Stimulated activated CD4-positive, alpha-beta T cell treated with anti-CD3 and anti-CD28 coated beads, Interleukin-4, amount 100 ng/mL, for 48 hours (primary cell): ENCODE results near the gene PLAC1.

Experiments
- DNase-seq, 2 donors: peaks; one replicate each; pipeline ENCODE4 v3.0.0-alpha.2; 2020; ENCODE audit warnings: low read depth in 2 of 2

The PLAC1 gene

DNA sequence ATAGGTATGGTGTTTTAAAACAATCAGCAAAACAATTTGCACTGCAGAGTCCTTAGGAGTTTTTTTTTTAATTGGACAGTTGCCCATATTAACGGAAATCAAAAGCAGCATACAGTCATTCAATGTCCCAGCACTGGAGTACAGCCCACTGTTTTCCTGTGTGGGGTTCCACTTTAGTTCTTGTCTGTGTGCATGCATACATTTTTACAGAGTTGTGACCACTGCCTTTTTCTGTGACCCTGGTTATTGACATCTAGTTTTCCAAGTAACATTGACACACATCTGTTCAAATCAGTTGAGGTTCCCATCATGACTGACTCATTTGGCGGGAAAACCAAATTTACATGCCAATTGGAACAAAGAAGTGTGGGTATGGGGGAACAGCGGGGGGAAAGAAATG lies 115.0 kb downstream of the PLAC1 start:
- DNase-seq: no peak

DNA sequence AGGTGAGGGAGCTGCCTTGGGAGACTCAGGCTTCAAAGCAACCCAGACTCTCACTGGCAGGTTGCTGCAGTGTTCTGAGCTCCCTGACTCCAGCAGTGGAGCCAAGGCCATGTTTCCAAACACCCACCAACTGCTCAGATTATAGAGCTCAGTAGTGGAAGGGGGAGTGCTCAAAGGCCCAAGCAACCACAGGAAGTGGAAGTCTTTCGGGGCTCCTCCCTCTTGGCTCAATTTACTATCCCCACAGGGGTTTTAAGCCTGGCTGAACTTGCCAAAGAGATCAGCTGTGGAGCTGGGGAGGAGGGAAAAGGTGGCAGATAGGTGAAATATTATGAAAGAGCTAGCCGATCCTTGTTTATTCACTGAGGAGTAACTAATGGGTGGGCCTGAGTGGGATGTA lies 115.8 kb downstream of the PLAC1 start:
- DNase-seq: no peak

DNA sequence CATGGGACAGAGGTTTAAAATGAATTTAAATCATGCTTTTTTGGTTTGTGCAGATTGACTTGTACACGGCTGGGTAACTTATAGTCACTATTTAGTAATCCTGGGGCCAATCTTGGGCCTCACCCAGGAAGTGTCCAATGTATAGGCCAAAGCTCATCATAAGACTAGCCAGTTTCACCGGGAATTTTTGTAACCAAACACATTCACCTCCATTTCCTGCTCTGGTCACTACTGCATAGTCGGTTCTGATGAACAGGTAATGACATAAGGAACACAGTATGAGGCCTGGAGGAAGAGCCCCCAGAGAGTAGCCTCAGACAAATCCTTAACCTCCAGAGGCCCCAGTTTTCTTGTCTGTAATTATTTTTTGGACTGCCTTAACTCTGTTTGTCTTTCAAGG lies 116.4 kb downstream of the PLAC1 start:
- no peak for DNase-seq

GRCh38 chrX:134538316-134538715 lies 120.0 kb downstream of the PLAC1 start:
- no peak for DNase-seq

GRCh38 chrX:134537179-134537955 lies 120.9 kb downstream of the PLAC1 start:
- no peak for DNase-seq

- DNase-seq: no peak
Measured at GRCh38 chrX:134533952-134534351, 124.3 kb downstream of the PLAC1 start.

DNA sequence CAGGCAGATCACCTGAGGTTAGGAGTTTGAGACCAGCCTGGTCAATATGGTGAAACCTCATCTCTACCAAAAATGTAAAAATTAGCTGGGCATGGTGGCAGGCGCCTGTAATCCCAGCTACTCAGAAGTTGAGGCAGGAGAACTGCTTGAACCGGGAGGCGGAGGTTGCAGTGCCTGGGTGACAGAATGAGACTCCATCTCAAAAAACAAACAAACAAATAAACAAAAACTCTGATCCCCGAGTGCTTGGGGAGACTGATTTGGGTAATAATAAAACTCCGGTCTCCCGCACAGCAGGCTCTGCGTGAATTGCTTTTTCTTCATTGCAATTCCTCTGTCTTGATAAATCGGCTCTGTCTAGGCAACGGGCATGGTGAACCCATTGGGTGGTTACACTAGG lies 124.9 kb downstream of the PLAC1 start:
- DNase-seq: no peak

DNA sequence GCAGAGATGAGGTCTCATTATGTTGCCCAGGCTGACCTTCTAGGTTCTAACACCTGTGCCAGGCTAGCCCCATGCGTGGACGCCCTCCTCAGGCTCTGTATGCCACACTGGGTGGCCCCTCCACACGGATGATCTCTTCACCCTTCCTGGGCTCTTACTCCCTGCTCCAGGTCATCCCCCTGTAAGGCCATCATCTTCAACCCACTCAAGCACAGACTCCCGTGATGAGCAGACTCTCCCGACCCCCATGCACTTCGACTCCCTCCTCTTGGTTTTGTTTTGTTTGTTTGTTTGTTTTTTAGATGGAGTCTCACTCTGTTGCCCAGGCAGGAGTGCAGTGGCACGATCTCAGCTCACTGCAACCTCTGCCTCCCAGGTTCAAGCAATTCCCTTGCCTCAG lies 127.4 kb downstream of the PLAC1 start:
- DNase-seq: no peak

DNA sequence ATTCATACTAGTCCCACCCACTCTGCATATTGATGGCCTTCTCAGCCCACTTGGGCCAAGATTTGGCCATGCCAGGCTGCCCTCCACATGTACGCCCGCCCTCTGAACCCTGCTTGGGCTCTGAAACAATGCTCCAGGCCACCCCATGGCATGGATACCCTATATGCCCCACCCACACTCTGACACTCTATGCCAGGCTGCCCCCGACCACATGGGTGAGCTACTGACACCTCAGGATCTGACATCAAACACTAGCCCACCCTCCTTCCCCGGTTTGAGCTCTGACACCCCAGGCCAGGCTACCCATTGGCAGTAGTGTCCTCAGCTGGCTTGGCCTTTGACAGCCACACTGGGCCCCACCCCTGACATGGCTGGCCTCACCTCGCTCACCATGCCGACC lies 128.8 kb downstream of the PLAC1 start:
- DNase-seq: no peak

GRCh38 chrX:134528960-134529359 lies 129.3 kb downstream of the PLAC1 start:
- DNase-seq: no peak

- DNase-seq: no peak
Measured at GRCh38 chrX:134526399-134526798, 131.9 kb downstream of the PLAC1 start.

GRCh38 chrX:134525086-134525792 lies 133.0 kb downstream of the PLAC1 start:
- no peak for DNase-seq

- DNase-seq: no peak
Measured at GRCh38 chrX:134524181-134524580, 134.1 kb downstream of the PLAC1 start.

DNA sequence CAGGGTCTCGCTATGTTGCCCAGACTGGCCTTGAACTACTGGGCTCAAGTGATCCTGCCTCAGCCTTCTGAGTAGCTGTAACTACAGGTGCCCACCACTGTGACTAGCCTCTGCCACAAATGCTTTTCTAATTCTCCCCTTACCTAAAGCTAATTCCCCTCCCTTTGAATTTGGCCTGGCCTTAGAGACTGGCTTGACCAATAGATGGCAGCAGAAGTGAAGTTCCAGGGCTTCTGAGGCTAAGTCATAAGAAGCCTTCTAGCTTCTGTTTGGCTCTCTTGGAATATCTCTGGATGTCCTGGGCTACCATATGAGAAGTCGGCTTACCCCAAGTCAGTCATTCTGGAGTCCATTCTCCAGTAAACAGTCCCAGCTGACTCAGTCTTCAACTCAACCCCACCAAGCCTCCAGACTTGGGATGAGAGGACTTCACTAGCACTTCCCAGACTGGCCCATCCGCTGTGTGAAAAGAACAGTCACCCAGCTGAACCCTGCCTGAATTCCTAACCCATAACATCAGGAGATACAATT lies 137.3 kb downstream of the PLAC1 start:
- no peak for DNase-seq
